AG04450 (cell line): ENCODE measurements around the gene SMIM24. TPM values are rescaled to one million over a fixed set of nuclear protein-coding genes. Genes with fewer than 3 reads are reported as not detected.

Source experiments
- CTCF ChIA-PET: fragments of 300-600, 350-600 bp; formaldehyde crosslinking; extraction: SDS; loops from one replicate; lab custom pipeline; 2022; ENCODE audit warnings: antibody characterized with exemption, inconsistent platforms; lab: Charles Lee
- POLR2A ChIA-PET: fragments of 350-600 bp; formaldehyde crosslinking; extraction: SDS; loops from one replicate; lab custom pipeline; 2021; ENCODE audit warnings: antibody characterized with exemption, inconsistent platforms; lab: Yijun Ruan, JAX
- DNase-seq: peaks from one replicate; pipeline ENCODE4 v3.0.0-alpha.2; 2011; ENCODE audit warnings: low read depth, low spot score
- H3K27ac ChIP-seq: one replicate; pipeline ENCODE4 v1.5.1; 2012; ENCODE audit warnings: low read depth, low read length, control low read depth
- H3K27me3 ChIP-seq: one replicate; pipeline ENCODE4 v1.6.0; 2012; ENCODE audit warnings: low read length; ENCODE audit not compliant: control insufficient read depth, insufficient read depth
- H3K4me3 ChIP-seq: 2 replicates; pipeline ENCODE4 v1.5.1; 2011; ENCODE audit warnings: mild to moderate bottlenecking, low read depth, low read length, control low read depth
- H3K9me3 ChIP-seq: 2 replicates; pipeline ENCODE4 v1.5.1; 2012; ENCODE audit warnings: low read length; ENCODE audit not compliant: control insufficient read depth, insufficient read depth
- polyA plus RNA-seq: library from polyadenylated mRNA; depleted of rRNA; stranded (reverse); fragments of >200 nt; gene quantifications from 2 replicates; pipeline ENCODE4 v1.2.3, GENCODE V29; 2011
- TF ChIP-seq, protein P1 (sequence below): IDR thresholded peaks from 2 replicates; pipeline ENCODE4 v1.5.1; 2011; ENCODE audit warnings: low read depth, low read length, control low read depth, inconsistent platforms

The SMIM24 gene
- polyA plus RNA-seq, 1 experiment, result 0.19 TPM

DNA sequence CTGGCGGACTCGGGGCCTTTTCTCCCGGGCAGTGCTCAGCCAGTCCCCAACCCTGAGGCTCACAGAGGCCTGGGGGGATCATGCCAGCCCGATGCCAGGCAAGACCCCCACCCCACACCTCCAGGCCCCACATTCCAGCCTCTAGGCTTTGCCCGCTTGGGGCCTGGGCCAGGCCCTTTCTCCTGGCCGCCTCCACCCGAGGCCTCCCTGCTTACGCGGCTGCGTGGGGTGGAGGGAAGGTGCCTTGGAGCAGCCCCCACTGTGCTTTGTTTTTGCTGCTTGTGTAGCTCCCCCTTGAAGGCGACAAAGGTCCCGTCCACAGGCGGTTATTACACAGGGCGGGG is 38.4 kb downstream of the SMIM24 start:
- H3K27me3 ChIP-seq, result no peaks in the 10 kb centered on the region
- TF ChIP-seq, protein P1, sequence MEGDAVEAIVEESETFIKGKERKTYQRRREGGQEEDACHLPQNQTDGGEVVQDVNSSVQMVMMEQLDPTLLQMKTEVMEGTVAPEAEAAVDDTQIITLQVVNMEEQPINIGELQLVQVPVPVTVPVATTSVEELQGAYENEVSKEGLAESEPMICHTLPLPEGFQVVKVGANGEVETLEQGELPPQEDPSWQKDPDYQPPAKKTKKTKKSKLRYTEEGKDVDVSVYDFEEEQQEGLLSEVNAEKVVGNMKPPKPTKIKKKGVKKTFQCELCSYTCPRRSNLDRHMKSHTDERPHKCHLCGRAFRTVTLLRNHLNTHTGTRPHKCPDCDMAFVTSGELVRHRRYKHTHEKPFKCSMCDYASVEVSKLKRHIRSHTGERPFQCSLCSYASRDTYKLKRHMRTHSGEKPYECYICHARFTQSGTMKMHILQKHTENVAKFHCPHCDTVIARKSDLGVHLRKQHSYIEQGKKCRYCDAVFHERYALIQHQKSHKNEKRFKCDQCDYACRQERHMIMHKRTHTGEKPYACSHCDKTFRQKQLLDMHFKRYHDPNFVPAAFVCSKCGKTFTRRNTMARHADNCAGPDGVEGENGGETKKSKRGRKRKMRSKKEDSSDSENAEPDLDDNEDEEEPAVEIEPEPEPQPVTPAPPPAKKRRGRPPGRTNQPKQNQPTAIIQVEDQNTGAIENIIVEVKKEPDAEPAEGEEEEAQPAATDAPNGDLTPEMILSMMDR, result no peak
- no peaks in the 10 kb centered on the region; the same call in 1 of the 2 replicates for H3K9me3 ChIP-seq
- H3K27ac ChIP-seq, result peak overlapping the region; percentile 11
- ChIA-PET CTCF (interaction anchor here (0.6 to 0.7 kb wide), 2 partner anchors 55 to 92 kb away, joined by 3 read pairs; no protein-coding TSS in a partner anchor), POLR2A (no interaction called here)
- H3K4me3 ChIP-seq, result no peak overlapping the region
- DNase-seq, result no peak

DNA sequence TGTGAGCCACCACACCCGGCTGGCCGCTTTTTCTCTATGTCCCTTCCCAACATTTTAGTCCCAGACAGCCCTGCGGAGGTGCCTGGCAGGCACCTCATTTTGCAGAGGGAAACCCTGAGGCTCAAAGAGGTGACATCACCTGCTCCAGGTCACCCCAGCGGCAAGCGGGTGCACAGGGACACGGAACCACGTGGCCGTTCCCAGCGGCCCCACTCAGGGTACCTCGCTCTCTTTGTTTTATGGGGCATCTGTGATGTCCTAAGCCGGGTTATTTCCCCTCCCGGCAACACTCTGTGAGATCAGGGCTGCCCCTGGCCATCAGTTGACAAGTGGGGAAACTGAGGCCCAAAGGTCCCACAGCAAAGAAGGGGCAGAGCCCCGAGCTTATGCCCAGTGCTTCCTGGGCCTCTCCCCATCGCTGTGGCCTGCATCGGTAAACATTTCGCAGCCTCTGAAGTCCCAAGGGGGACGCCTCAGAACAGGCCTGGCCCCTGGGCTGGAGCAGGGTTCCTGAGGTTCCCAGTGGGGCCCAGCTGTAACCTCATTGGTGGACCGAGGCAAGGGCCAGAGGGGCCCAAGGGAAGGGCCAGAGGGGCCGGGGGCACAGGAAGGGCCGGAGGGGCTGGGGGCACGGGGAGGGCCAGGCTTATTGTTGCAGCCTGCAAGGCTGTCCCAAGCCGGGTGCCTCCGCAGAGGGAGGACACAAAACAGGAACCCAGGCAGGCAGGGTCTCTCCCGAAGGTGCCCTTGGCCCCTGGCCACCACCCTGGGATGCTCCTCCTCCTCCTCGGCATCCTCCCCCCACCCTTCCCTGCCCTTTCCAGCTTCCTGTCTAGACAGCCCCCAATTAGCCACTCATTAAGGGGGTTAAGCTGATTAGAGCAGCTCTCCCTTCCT is 39.0 kb downstream of the SMIM24 start:
- no peak for DNase-seq
- Histone ChIP-seq H3K27me3 (no peaks in the 10 kb centered on the region), H3K4me3 (no peak overlapping the region), H3K9me3 (no peaks in the 10 kb centered on the region; the same call in 1 of the 2 replicates), H3K27ac (peak overlapping the region; percentile 11)
- CTCF ChIA-PET, result interaction anchor here (0.6 to 0.7 kb wide), 2 partner anchors 56 to 91 kb away, joined by 3 read pairs; no protein-coding TSS in a partner anchor
- TF ChIP-seq, protein P1, result no peak
- POLR2A ChIA-PET, result no interaction called here

DNA sequence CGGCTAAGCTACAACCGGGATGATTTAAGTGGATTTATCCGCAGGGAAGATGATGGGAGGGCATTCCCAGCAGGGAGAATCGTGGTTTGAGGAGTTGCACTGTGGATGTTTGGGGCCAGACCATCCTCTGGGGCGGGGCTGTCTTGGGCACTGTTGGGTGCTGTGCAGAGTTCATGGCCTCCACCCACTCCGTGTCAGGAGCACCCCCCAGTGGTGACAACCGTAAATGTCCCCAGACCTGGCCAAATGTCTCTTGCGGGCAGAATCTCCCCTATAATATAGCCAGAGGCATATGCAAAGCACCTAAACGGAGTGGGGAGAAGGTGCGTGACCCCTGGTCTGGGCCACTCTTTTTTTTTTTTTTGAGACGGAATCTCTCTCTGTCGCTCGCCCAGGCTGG is 40.2 kb downstream of the SMIM24 start:
- H3K4me3 ChIP-seq, result no peak overlapping the region
- TF ChIP-seq, protein P1, result peak; percentile 34
- POLR2A ChIA-PET, result interaction anchor here (0.6 kb wide), 1 partner anchor 73 kb away, joined by 4 read pairs; no protein-coding TSS in a partner anchor
- H3K27ac ChIP-seq, result no peak overlapping the region
- no peaks in the 10 kb centered on the region for H3K27me3 ChIP-seq
- CTCF ChIA-PET, result interaction anchor here (1.1 kb wide), 1 partner anchor 45 kb away, joined by 8 read pairs; no protein-coding TSS in a partner anchor
- DNase-seq, result no peak
- no peaks in the 10 kb centered on the region; the same call in 1 of the 2 replicates for H3K9me3 ChIP-seq

DNA sequence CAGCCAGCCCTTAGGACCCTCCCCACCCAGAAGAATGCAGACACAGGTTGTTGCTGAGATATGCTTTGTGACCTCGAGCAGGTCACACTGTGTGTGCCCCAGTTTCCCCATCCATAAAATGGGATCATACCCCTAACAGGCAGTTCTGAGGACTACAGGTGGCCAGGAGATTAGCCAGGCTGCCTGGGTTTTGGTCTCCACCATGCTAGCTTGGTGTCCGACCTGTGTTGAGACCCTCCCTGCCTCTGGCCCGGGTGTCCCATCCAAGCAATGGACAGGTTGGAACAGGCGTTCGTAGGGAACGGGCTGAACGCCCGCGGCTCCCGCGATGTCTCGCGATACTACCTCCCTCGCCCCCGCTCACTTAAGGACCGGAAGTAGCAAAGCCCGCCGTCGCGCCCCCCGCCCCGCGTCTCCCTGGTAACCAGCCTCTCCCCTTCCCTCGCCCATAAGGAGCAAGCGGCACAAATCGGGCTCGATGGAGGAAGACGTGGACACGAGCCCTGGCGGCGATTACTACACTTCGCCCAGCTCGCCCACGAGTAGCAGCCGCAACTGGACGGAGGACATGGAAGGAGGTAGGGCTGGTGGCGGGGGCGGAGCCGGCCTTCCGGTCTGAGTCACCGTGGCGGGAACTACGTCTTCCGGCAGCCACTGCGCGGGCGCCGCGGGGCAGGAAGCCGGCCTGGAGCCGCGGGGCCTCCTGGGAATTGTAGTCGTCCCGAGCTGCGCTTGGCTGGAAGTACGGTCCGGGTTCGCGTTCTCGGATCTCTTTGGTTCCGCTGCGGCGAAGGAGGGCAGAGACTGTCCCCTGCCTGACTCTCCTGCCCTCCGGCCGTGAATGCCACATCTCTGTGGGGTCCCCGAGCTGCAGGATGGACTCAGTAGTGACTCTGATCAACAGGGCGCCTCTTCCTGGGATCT is 45.4 kb downstream of the SMIM24 start:
- H3K27me3 ChIP-seq, result no peaks in the 10 kb centered on the region

More for the DNA sequence above, 45.4 kb downstream of the SMIM24 start:
- H3K9me3 ChIP-seq, result peaks cover 15% of the 10 kb centered on the region
- H3K4me3 ChIP-seq, result peak overlapping the region; percentile 54
- peak overlapping the region; percentile 89 for H3K27ac ChIP-seq
- POLR2A ChIA-PET, result no interaction called here
- CTCF ChIA-PET, result interaction anchor here (0.6 kb wide), 1 partner anchor 361 kb away, joined by 3 read pairs; no protein-coding TSS in a partner anchor
- peak; percentile 88 for DNase-seq
- TF ChIP-seq, protein P1, result no peak
